CD8-positive, alpha-beta memory T cell (primary cell): ENCODE measurements around the gene OAS1. TPM values are rescaled to one million over a fixed set of nuclear protein-coding genes. Genes with fewer than 3 reads are reported as not detected.
"Not testable (repeated sequence)": the region's sequence is repeated elsewhere in the genome, so short reads cannot be mapped to it uniquely, and the experiment has no call there.

Source experiments
- CTCF ChIA-PET: fragments of 350-600 bp; sonication (Branson Sonifier 250); formaldehyde crosslinking; loops from one replicate; lab custom pipeline; 2021; ENCODE audit warnings: antibody characterized with exemption; lab: Charles Lee
- POLR2A ChIA-PET: fragments of 350-600 bp; sonication (Branson Sonifier 250); formaldehyde crosslinking; loops from one replicate; lab custom pipeline; 2021; ENCODE audit warnings: antibody characterized with exemption; lab: Charles Lee
- DNase-seq, 5 donors: peaks; one replicate each; pipeline versions ENCODE4 v3.0.0 to v3.0.0-alpha.2; 2020 to 2022; ENCODE audit warnings: mixed read lengths in 1 of 5
- H3K27ac ChIP-seq: one replicate; pipeline ENCODE4 v1.7.0; 2013; ENCODE audit warnings: low read depth, mild to moderate bottlenecking, low read length, moderate library complexity
- H3K27me3 ChIP-seq: 2 replicates; pipeline ENCODE4 v1.7.0; 2013; ENCODE audit warnings: low read length, mild to moderate bottlenecking; ENCODE audit not compliant: insufficient read depth, poor library complexity, severe bottlenecking
- H3K36me3 ChIP-seq: 2 replicates; pipeline ENCODE4 v1.7.0; 2013; ENCODE audit warnings: mild to moderate bottlenecking, low read length, moderate library complexity; ENCODE audit not compliant: insufficient read depth
- H3K4me1 ChIP-seq: 2 replicates; pipeline ENCODE4 v1.7.0; 2013; ENCODE audit warnings: mild to moderate bottlenecking, low read length, moderate library complexity; ENCODE audit not compliant: insufficient read depth
- H3K4me3 ChIP-seq: 2 replicates; pipeline ENCODE4 v1.7.0; 2013; ENCODE audit warnings: mild to moderate bottlenecking, low read length
- H3K9me3 ChIP-seq: 2 replicates; pipeline ENCODE4 v1.7.0; 2013; ENCODE audit warnings: mild to moderate bottlenecking, low read length
- H3K27ac Mint-ChIP-seq, 8 donors: one replicate each; pipeline ENCODE4 v1.8.0; 2020 to 2021; ENCODE audit warnings: mixed read lengths in 8 of 8, mild to moderate bottlenecking in 6 of 8, inconsistent platforms in 3 of 8, moderate library complexity in 3 of 8
- H3K27me3 Mint-ChIP-seq, 2 donors: one replicate each; pipeline ENCODE4 v1.8.0; 2020 to 2021; ENCODE audit warnings: mixed read lengths in 2 of 2, mild to moderate bottlenecking in 1 of 2, moderate library complexity in 1 of 2
- H3K36me3 Mint-ChIP-seq, 3 donors: one replicate each; pipeline ENCODE4 v1.8.0; 2020 to 2021; ENCODE audit warnings: mixed read lengths in 3 of 3, inconsistent platforms in 1 of 3, mild to moderate bottlenecking in 1 of 3
- H3K4me1 Mint-ChIP-seq, 3 donors: one replicate each; pipeline ENCODE4 v1.8.0; 2020 to 2021; ENCODE audit warnings: mixed read lengths in 3 of 3, inconsistent platforms in 1 of 3, mild to moderate bottlenecking in 1 of 3
- H3K4me3 Mint-ChIP-seq, 7 donors: one replicate each; pipeline ENCODE4 v1.8.0; 2020 to 2021; ENCODE audit warnings: mixed read lengths in 7 of 7, mild to moderate bottlenecking in 6 of 7, moderate library complexity in 4 of 7, inconsistent platforms in 2 of 7
- H3K9me3 Mint-ChIP-seq, 5 donors: one replicate each; pipeline ENCODE4 v1.8.0; 2020 to 2022; ENCODE audit warnings: mixed read lengths in 5 of 5, mild to moderate bottlenecking in 3 of 5, moderate library complexity in 2 of 5, inconsistent platforms in 1 of 5
- polyA plus RNA-seq: library from polyadenylated mRNA; unstranded; fragments of 300-500 nt; fragmentation: Illumina TruSeq; gene quantifications from one replicate; pipeline ENCODE4 v1.2.3, GENCODE V29; 2021
- total RNA-seq, 2 experiments: library from RNA; stranded (reverse); gene quantifications; one replicate each; pipeline ENCODE4 v1.2.3, GENCODE V29; 2021

Gene OAS1
- total and polyA plus RNA-seq, 3 experiments from 2014 or later = 4.5 to 38.5 (median 5.5) TPM

GRCh38 chr12:112947314-112947713 is 40.6 kb downstream of the OAS1 start:
- H3K27me3 Mint-ChIP-seq = no peaks in the 10 kb centered on the region
- no peak overlapping the region for H3K27ac ChIP-seq
- peaks cover 23% of the 10 kb centered on the region for H3K36me3 ChIP-seq
- CTCF ChIA-PET = no interaction called here
- POLR2A ChIA-PET = no interaction called here
- no peak overlapping the region for H3K4me3 ChIP-seq
- H3K27ac Mint-ChIP-seq = no peak overlapping the region
- peaks cover 0 to 5% (median 4%) of the 10 kb centered on the region in 5 donors for H3K9me3 Mint-ChIP-seq
- H3K4me1 ChIP-seq = no peaks in the 10 kb centered on the region
- H3K27me3 ChIP-seq = no peaks in the 10 kb centered on the region
- no peak for DNase-seq
- H3K36me3 Mint-ChIP-seq = peaks cover 30 to 81% (median 36%) of the 10 kb centered on the region in 3 donors
- peaks cover 0 to 5% (median 0%) of the 10 kb centered on the region in 3 donors for H3K4me1 Mint-ChIP-seq
- no peak overlapping the region for H3K4me3 Mint-ChIP-seq
- no peaks in the 10 kb centered on the region for H3K9me3 ChIP-seq

GRCh38 chr12:112947761-112948160 is 41.0 kb downstream of the OAS1 start:
- Mint-ChIP-seq H3K4me1 (peaks cover 0 to 5% (median 0%) of the 10 kb centered on the region in 3 donors), H3K27me3 (no peaks in the 10 kb centered on the region), H3K4me3 (no peak overlapping the region), H3K9me3 (peaks cover 3 to 10% (median 5%) of the 10 kb centered on the region in 5 donors), H3K36me3 (peaks cover 34 to 85% (median 41%) of the 10 kb centered on the region in 3 donors), H3K27ac (no peak overlapping the region)
- H3K27me3 ChIP-seq = no peaks in the 10 kb centered on the region
- peaks cover 23% of the 10 kb centered on the region for H3K36me3 ChIP-seq
- ChIA-PET CTCF (interaction anchor here (0.7 to 1.8 kb wide), 2 partner anchors 47 to 107 kb away, joined by 3 to 5 read pairs; no protein-coding TSS in a partner anchor), POLR2A (no interaction called here)
- no peak overlapping the region for H3K27ac ChIP-seq
- DNase-seq = no peak
- no peak overlapping the region for H3K4me3 ChIP-seq
- no peaks in the 10 kb centered on the region for H3K4me1 ChIP-seq
- H3K9me3 ChIP-seq = no peaks in the 10 kb centered on the region

GRCh38 chr12:112948806-112949205 is 42.0 kb downstream of the OAS1 start:
- no peak for DNase-seq
- Mint-ChIP-seq H3K36me3 (peaks cover 37 to 85% (median 45%) of the 10 kb centered on the region in 3 donors), H3K4me3 (no peak overlapping the region), H3K27me3 (no peaks in the 10 kb centered on the region), H3K9me3 (peaks cover 4 to 10% (median 5%) of the 10 kb centered on the region in 5 donors), H3K4me1 (peaks cover 0 to 5% (median 0%) of the 10 kb centered on the region in 3 donors), H3K27ac (peak overlapping the region in 2 of 8 donors; percentile 54 to 61)
- no peak overlapping the region for H3K4me3 ChIP-seq
- no peaks in the 10 kb centered on the region for H3K27me3 ChIP-seq
- H3K9me3 ChIP-seq = no peaks in the 10 kb centered on the region
- H3K36me3 ChIP-seq = peaks cover 23% of the 10 kb centered on the region
- H3K4me1 ChIP-seq = no peaks in the 10 kb centered on the region
- CTCF ChIA-PET = interaction anchor here (1.0 to 1.8 kb wide), 2 partner anchors 44 to 48 kb away, joined by 3 to 5 read pairs; no protein-coding TSS in a partner anchor
- no peak overlapping the region for H3K27ac ChIP-seq
- POLR2A ChIA-PET = no interaction called here

GRCh38 chr12:112950701-112951100 is 43.9 kb downstream of the OAS1 start:
- H3K4me1 Mint-ChIP-seq = peaks cover 2 to 9% (median 2%) of the 10 kb centered on the region in 3 donors
- H3K36me3 Mint-ChIP-seq = peaks cover 35 to 82% (median 48%) of the 10 kb centered on the region in 3 donors
- no peaks in the 10 kb centered on the region for H3K27me3 Mint-ChIP-seq
- H3K4me1 ChIP-seq = no peaks in the 10 kb centered on the region
- H3K27me3 ChIP-seq = no peaks in the 10 kb centered on the region
- no peaks in the 10 kb centered on the region for H3K9me3 ChIP-seq
- H3K36me3 ChIP-seq = peaks cover 23% of the 10 kb centered on the region
- no peak overlapping the region for H3K27ac Mint-ChIP-seq
- DNase-seq = no peak
- no peak overlapping the region for H3K4me3 ChIP-seq
- ChIA-PET CTCF (no interaction called here), POLR2A (no interaction called here)
- H3K9me3 Mint-ChIP-seq = peaks cover 4 to 10% (median 5%) of the 10 kb centered on the region in 5 donors
- no peak overlapping the region for H3K4me3 Mint-ChIP-seq
- no peak overlapping the region for H3K27ac ChIP-seq

- H3K27ac Mint-ChIP-seq, H3K4me3 Mint-ChIP-seq, H3K27me3 Mint-ChIP-seq, H3K27ac ChIP-seq, H3K4me1 ChIP-seq, POLR2A ChIA-PET, H3K4me3 ChIP-seq, DNase-seq, H3K27me3 ChIP-seq, CTCF ChIA-PET, H3K9me3 ChIP-seq: not testable (repeated sequence)
- peaks cover 0 to 15% (median 10%) of the 10 kb centered on the region in 5 donors for H3K9me3 Mint-ChIP-seq
- H3K36me3 Mint-ChIP-seq = peaks cover 46 to 82% (median 73%) of the 10 kb centered on the region in 3 donors
- H3K4me1 Mint-ChIP-seq = peaks cover 12 to 27% (median 20%) of the 10 kb centered on the region in 3 donors
- peaks cover 13% of the 10 kb centered on the region for H3K36me3 ChIP-seq
These were observed 50.4 kb downstream of the OAS1 start for GRCh38 chr12:112957125-112957524.

- Mint-ChIP-seq H3K4me1 (peaks cover 9 to 18% (median 15%) of the 10 kb centered on the region in 3 donors), H3K36me3 (peaks cover 43 to 93% (median 60%) of the 10 kb centered on the region in 3 donors), H3K9me3 (peaks cover 0 to 8% (median 5%) of the 10 kb centered on the region in 5 donors), H3K4me3 (no peak overlapping the region), H3K27ac (peak overlapping the region in 4 of 8 donors; percentile 2 to 38 (median 17)), H3K27me3 (no peaks in the 10 kb centered on the region)
- no peak overlapping the region for H3K27ac ChIP-seq
- no peak for DNase-seq
- POLR2A ChIA-PET = no interaction called here
- no peaks in the 10 kb centered on the region for H3K4me1 ChIP-seq
- H3K27me3 ChIP-seq = no peaks in the 10 kb centered on the region
- peaks cover 44% of the 10 kb centered on the region for H3K36me3 ChIP-seq
- CTCF ChIA-PET = interaction anchor here (2.0 kb wide), 1 partner anchor 32 kb away, joined by 9 read pairs; no protein-coding TSS in a partner anchor
- no peak overlapping the region for H3K4me3 ChIP-seq
- H3K9me3 ChIP-seq = no peaks in the 10 kb centered on the region
These were observed 54.3 kb downstream of the OAS1 start for GRCh38 chr12:112961074-112961473.

- H3K27ac Mint-ChIP-seq = peak overlapping the region in 3 of 8 donors; percentile 2 to 38 (median 27)
- no peaks in the 10 kb centered on the region for H3K27me3 Mint-ChIP-seq
These were observed 54.8 kb downstream of the OAS1 start for GRCh38 chr12:112961536-112961935.

GRCh38 chr12:112962561-112962960 is 55.8 kb downstream of the OAS1 start:
- Histone ChIP-seq H3K27me3 (no peaks in the 10 kb centered on the region), H3K9me3 (no peaks in the 10 kb centered on the region), H3K27ac (no peak overlapping the region), H3K36me3 (peaks cover 49% of the 10 kb centered on the region), H3K4me3 (no peak overlapping the region), H3K4me1 (no peaks in the 10 kb centered on the region)
- peaks cover 4 to 11% (median 8%) of the 10 kb centered on the region in 3 donors for H3K4me1 Mint-ChIP-seq
- DNase-seq = no peak
- CTCF ChIA-PET = interaction anchor here (2.0 kb wide), 1 partner anchor 30 kb away, joined by 9 read pairs; no protein-coding TSS in a partner anchor
- H3K36me3 Mint-ChIP-seq = peaks cover 37 to 92% (median 45%) of the 10 kb centered on the region in 3 donors
- no peaks in the 10 kb centered on the region for H3K27me3 Mint-ChIP-seq
- peak overlapping the region in 1 of 8 donors; percentile 29 for H3K27ac Mint-ChIP-seq
- POLR2A ChIA-PET = no interaction called here
- H3K4me3 Mint-ChIP-seq = no peak overlapping the region
- peaks cover 0 to 8% (median 5%) of the 10 kb centered on the region in 5 donors for H3K9me3 Mint-ChIP-seq

More at GRCh38 chr12:112961536-112961935, 54.8 kb downstream of the OAS1 start:
- CTCF ChIA-PET = interaction anchor here (2.0 kb wide), 1 partner anchor 31 kb away, joined by 9 read pairs; no protein-coding TSS in a partner anchor
- Histone ChIP-seq H3K4me1 (no peaks in the 10 kb centered on the region), H3K27ac (no peak overlapping the region), H3K27me3 (no peaks in the 10 kb centered on the region), H3K36me3 (peaks cover 49% of the 10 kb centered on the region), H3K9me3 (no peaks in the 10 kb centered on the region), H3K4me3 (no peak overlapping the region)
- H3K4me3 Mint-ChIP-seq = no peak overlapping the region
- peaks cover 6 to 15% (median 11%) of the 10 kb centered on the region in 3 donors for H3K4me1 Mint-ChIP-seq
- POLR2A ChIA-PET = no interaction called here
- DNase-seq = no peak
- peaks cover 47 to 93% (median 55%) of the 10 kb centered on the region in 3 donors for H3K36me3 Mint-ChIP-seq
- peaks cover 0 to 8% (median 5%) of the 10 kb centered on the region in 5 donors for H3K9me3 Mint-ChIP-seq
